Measurements from ENCODE around the gene BAZ2B. TPM values are rescaled to one million over a fixed set of nuclear protein-coding genes. Genes with fewer than 3 reads are reported as not detected.

Gene BAZ2B
- polyA plus RNA-seq, 2 of the 4 experiments (the other 2 are of a cell fraction) = 19.6 to 50.6 TPM

DNA sequence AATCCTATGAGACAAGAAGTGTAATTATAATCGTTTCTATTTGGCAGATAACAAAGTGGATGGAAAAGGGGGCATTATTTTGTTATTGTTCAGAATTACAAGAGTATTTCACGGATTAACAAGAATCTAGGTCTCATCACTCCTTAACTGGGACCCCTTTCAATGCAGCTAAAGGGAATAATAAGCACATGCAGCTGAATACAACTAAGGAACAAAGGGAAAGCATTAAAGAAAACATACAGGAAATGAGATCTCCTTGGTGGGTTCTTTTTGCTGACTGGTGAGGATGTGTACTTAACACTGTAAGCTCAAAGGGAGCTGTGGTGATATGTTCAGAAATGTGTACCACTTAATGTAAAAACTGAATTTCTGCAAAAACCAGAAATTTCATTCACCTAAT, 189.3 kb downstream of the BAZ2B start:
- POLR2A ChIA-PET = no interaction called here

DNA sequence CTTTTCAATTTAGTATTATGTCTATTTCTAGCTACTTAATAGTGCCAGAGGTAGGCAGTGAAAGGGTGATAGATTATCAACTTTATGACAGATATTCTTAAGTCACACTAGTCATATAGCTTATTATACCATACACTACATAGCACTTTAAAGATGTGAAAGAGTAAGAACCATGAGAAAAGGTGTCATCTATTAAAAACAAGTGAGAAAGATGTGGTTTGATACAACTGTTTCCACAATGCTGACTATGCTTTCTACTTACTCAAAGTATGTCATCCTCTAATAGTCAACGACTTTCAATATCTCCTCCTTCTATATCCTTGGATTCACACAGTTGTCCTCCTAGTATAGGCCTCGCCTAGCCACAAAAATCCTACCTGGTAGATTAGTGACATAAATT, 196.9 kb downstream of the BAZ2B start:
- no peak for DNase-seq (ENCODE audit: low read depth in 1 of 2, low spot score in 1 of 2)
- H3K9me3 ChIP-seq = no peaks in the 10 kb centered on the region
- no peaks in the 10 kb centered on the region for H3K4me1 ChIP-seq
- WGBS (ENCODE audit: missing lambda C conversion rate) = 84% methylated on average over 2 of the region's 2 CpGs
- H3K27ac ChIP-seq = no peak overlapping the region
- no peak for FAIRE-seq
- TF ChIP-seq HOXB13 (CRISPR knock-in tag; IDR thresholded peaks at IDR 0.05; ENCODE audit: low read depth) = no peak
- TF ChIP-seq HEYL (CRISPR knock-in tag; IDR thresholded peaks at IDR 0.05) = no peak
- TF ChIP-seq NR3C1 (IDR thresholded peaks at IDR 0.05) = no peak
- TF ChIP-seq JUN (IDR thresholded peaks at IDR 0.05) = no peak
- TF ChIP-seq EHMT2 (IDR thresholded peaks at IDR 0.05; ENCODE audit: low read depth) = no peak
- TF ChIP-seq, protein P1, sequence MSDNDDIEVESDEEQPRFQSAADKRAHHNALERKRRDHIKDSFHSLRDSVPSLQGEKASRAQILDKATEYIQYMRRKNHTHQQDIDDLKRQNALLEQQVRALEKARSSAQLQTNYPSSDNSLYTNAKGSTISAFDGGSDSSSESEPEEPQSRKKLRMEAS (IDR thresholded peaks at IDR 0.05) = no peak
- no peak for TF ChIP-seq SREBF2 (IDR thresholded peaks at IDR 0.05)
- TF ChIP-seq, protein P2, sequence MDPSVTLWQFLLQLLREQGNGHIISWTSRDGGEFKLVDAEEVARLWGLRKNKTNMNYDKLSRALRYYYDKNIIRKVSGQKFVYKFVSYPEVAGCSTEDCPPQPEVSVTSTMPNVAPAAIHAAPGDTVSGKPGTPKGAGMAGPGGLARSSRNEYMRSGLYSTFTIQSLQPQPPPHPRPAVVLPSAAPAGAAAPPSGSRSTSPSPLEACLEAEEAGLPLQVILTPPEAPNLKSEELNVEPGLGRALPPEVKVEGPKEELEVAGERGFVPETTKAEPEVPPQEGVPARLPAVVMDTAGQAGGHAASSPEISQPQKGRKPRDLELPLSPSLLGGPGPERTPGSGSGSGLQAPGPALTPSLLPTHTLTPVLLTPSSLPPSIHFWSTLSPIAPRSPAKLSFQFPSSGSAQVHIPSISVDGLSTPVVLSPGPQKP (IDR thresholded peaks at IDR 0.05; ENCODE audit: low read depth, low read length) = no peak
- no peak for TF ChIP-seq JUNB (IDR thresholded peaks at IDR 0.05)
- TF ChIP-seq FOSL2 (IDR thresholded peaks at IDR 0.05) = no peak
- TF ChIP-seq FOSL2 (CRISPR knock-in tag; IDR thresholded peaks at IDR 0.05) = no peak
- TF ChIP-seq SMC3 (IDR thresholded peaks at IDR 0.05) = no peak
- no peak for TF ChIP-seq MAZ (IDR thresholded peaks at IDR 0.05; ENCODE audit: borderline replicate concordance, low read depth, low read length)
- ChIA-PET CTCF (interaction anchor here (1.2 kb wide), 1 partner anchor 8 kb away, joined by 3 read pairs; no protein-coding TSS in a partner anchor), POLR2A (interaction anchor here (2.1 kb wide), 1 partner anchor 293 kb away, joined by 5 read pairs; the partner anchor contains the start of gene MARCHF7)
- ATAC-seq = no peak
- no peak overlapping the region for H3K4me2 ChIP-seq
- no peak overlapping the region for H3K4me3 ChIP-seq

More for the DNA sequence above, 189.3 kb downstream of the BAZ2B start:
- Histone ChIP-seq H3K4me3 (no peak overlapping the region), H3K9me3 (no peaks in the 10 kb centered on the region), H3K4me1 (no peaks in the 10 kb centered on the region), H3K27ac (no peak overlapping the region), H3K4me2 (no peak overlapping the region)
- TF ChIP-seq KDM5A (IDR thresholded peaks at IDR 0.05) (no peak), NFE2L2 (conservative IDR thresholded peaks at IDR 0.05; ENCODE audit: low read length) (no peak), RFX5 (IDR thresholded peaks at IDR 0.05) (no peak), JUNB (IDR thresholded peaks at IDR 0.05) (no peak), CHD4 (IDR thresholded peaks at IDR 0.05; ENCODE audit: borderline replicate concordance) (no peak), SMC3 (IDR thresholded peaks at IDR 0.05) (no peak), EHMT2 (IDR thresholded peaks at IDR 0.05; ENCODE audit: low read depth) (no peak), HOXB5 (CRISPR knock-in tag; IDR thresholded peaks at IDR 0.05) (no peak), ZC3H11A (IDR thresholded peaks at IDR 0.05) (no peak), HOXB13 (CRISPR knock-in tag; IDR thresholded peaks at IDR 0.05; ENCODE audit: low read depth) (no peak), POLR2A (IDR thresholded peaks at IDR 0.05; ENCODE audit: low read length) (no peak), CBX8 (IDR thresholded peaks at IDR 0.05) (no peak), HDAC2 (IDR thresholded peaks at IDR 0.05) (no peak), CEBPB (IDR thresholded peaks at IDR 0.05) (no peak), MAFK (IDR thresholded peaks at IDR 0.05; ENCODE audit: partially characterized antibody) (no peak), ESRRA (IDR thresholded peaks at IDR 0.05; ENCODE audit: borderline replicate concordance, low read length) (no peak), HOXA7 (CRISPR knock-in tag; IDR thresholded peaks at IDR 0.05) (no peak)
- TF ChIP-seq, protein P3, sequence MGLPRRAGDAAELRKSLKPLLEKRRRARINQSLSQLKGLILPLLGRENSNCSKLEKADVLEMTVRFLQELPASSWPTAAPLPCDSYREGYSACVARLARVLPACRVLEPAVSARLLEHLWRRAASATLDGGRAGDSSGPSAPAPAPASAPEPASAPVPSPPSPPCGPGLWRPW (IDR thresholded peaks at IDR 0.05) = no peak
- TF ChIP-seq, protein P4, sequence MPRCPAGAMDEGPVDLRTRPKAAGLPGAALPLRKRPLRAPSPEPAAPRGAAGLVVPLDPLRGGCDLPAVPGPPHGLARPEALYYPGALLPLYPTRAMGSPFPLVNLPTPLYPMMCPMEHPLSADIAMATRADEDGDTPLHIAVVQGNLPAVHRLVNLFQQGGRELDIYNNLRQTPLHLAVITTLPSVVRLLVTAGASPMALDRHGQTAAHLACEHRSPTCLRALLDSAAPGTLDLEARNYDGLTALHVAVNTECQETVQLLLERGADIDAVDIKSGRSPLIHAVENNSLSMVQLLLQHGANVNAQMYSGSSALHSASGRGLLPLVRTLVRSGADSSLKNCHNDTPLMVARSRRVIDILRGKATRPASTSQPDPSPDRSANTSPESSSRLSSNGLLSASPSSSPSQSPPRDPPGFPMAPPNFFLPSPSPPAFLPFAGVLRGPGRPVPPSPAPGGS (IDR thresholded peaks at IDR 0.05) = no peak
- TF ChIP-seq, protein P5, sequence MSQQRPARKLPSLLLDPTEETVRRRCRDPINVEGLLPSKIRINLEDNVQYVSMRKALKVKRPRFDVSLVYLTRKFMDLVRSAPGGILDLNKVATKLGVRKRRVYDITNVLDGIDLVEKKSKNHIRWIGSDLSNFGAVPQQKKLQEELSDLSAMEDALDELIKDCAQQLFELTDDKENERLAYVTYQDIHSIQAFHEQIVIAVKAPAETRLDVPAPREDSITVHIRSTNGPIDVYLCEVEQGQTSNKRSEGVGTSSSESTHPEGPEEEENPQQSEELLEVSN (IDR thresholded peaks at IDR 0.05; ENCODE audit: borderline replicate concordance, low read depth) = no peak
- no peak for DNase-seq (ENCODE audit: low read depth in 1 of 2, low spot score in 1 of 2)
- no peak for ATAC-seq
- CTCF ChIA-PET = interaction anchor here (1.3 kb wide), 1 partner anchor 7 kb away, joined by 3 read pairs; no protein-coding TSS in a partner anchor
- WGBS (ENCODE audit: missing lambda C conversion rate) = 77% methylated on average over 2 of the region's 2 CpGs
- FAIRE-seq = no peak

All from A549 (cell line).